Measurements from ENCODE around the gene G6PC3. TPM values are rescaled to one million over a fixed set of nuclear protein-coding genes. Genes with fewer than 3 reads are reported as not detected.

Gene G6PC3
- total RNA-seq, 1 donor from 2014 or later: 63.2 TPM

- H3K9me3 Mint-ChIP-seq: no peaks in the 10 kb centered on the region
- no peak for TF ChIP-seq CTCF (IDR thresholded peaks at IDR 0.05; ENCODE audit: unreplicated experiment)
- H3K36me3 Mint-ChIP-seq: peaks cover 20% of the 10 kb centered on the region
- peak overlapping the region; percentile 65 for H3K27ac Mint-ChIP-seq
- peaks cover 28% of the 10 kb centered on the region for H3K4me1 Mint-ChIP-seq
- H3K27me3 Mint-ChIP-seq (ENCODE audit: low read depth): no peaks in the 10 kb centered on the region
- H3K4me3 Mint-ChIP-seq: peak overlapping the region; percentile 28
- DNase-seq (ENCODE audit: low spot score in 2 of 2, unreplicated experiment in 2 of 2): no peak
These were observed 6.6 kb upstream of the G6PC3 start for GRCh38 chr17:44063704-44064639.

GRCh38 chr17:44065668-44066203 is 4.8 kb upstream of the G6PC3 start:
- peak overlapping the region; percentile 99 for H3K27ac Mint-ChIP-seq
- H3K9me3 Mint-ChIP-seq: no peaks in the 10 kb centered on the region
- peaks cover 37% of the 10 kb centered on the region for H3K4me1 Mint-ChIP-seq
- peak overlapping the region; percentile 90 for H3K4me3 Mint-ChIP-seq
- no peak for TF ChIP-seq CTCF (IDR thresholded peaks at IDR 0.05; ENCODE audit: unreplicated experiment)
- H3K36me3 Mint-ChIP-seq: peaks cover 8% of the 10 kb centered on the region
- H3K27me3 Mint-ChIP-seq (ENCODE audit: low read depth): no peaks in the 10 kb centered on the region
- DNase-seq (ENCODE audit: low spot score in 2 of 2, unreplicated experiment in 2 of 2): no peak

DNA sequence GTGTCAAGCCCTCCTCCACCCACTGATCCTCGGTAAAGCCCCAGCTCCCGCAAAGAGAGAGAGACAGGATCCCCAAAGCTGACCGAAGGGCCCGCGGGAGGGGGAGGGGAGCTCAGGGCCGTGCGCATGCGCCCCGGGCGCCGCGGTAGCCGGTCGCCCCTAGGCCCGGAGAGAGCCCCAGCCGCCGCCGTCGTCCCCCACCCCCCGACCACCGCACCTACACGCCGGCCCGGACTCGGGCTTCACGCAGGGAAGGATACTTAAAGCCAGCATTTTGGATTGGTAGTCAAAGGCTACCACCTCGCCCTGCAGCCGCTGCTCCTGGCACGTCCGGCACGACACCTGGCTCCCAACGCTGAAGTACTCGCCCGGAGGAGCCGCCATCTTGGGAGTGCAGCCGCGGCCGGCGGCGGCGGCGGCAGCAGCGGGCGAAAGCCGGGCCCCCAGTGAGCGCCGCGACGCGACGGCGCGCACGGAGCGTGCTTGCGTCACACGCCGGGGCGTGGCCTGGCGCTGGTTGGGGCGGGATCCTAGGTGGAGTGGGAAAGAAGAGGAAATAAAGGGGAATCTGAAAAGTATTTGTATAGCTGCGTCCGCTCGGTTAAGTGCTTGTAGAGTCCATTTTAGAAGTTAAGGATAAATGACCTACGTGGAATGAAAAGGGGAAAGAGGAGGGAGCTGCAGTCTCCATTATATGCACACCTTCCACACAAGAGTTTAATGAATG is 4.2 kb upstream of the G6PC3 start, which contains the start of gene LSM12:
LSM12 (minus strand) TSS at position 468 of the 727 bp plus-strand sequence; CDS start at position 384, 84 bp downstream.
- Mint-ChIP-seq H3K4me3 (peak within 1 kb of the TSS; percentile 90), H3K4me1 (peaks cover 41% of the 10 kb centered on the region), H3K27me3 (ENCODE audit: low read depth) (no peaks in the 10 kb centered on the region), H3K36me3 (peaks cover 5% of the 10 kb centered on the region), H3K27ac (peak within 1 kb of the TSS; percentile 99), H3K9me3 (no peaks in the 10 kb centered on the region)
- DNase-seq (ENCODE audit: low spot score in 2 of 2, unreplicated experiment in 2 of 2): peak; percentile 87 to 95
- no peak for TF ChIP-seq CTCF (IDR thresholded peaks at IDR 0.05; ENCODE audit: unreplicated experiment)

- no peak overlapping the region for H3K4me3 Mint-ChIP-seq
- peak overlapping the region; percentile 99 for H3K27ac Mint-ChIP-seq
- no peaks in the 10 kb centered on the region for H3K36me3 Mint-ChIP-seq
- TF ChIP-seq CTCF (IDR thresholded peaks at IDR 0.05; ENCODE audit: unreplicated experiment): no peak
- no peaks in the 10 kb centered on the region for H3K27me3 Mint-ChIP-seq (ENCODE audit: low read depth)
- DNase-seq (ENCODE audit: low spot score in 2 of 2, unreplicated experiment in 2 of 2): no peak
- peaks cover 49% of the 10 kb centered on the region for H3K4me1 Mint-ChIP-seq
- H3K9me3 Mint-ChIP-seq: no peaks in the 10 kb centered on the region
These were observed 3.0 kb upstream of the G6PC3 start for GRCh38 chr17:44067545-44067940.

GRCh38 chr17:44069974-44070454 is 521 bp upstream of the G6PC3 start:
- H3K36me3 Mint-ChIP-seq: no peaks in the 10 kb centered on the region
- H3K9me3 Mint-ChIP-seq: no peaks in the 10 kb centered on the region
- DNase-seq (ENCODE audit: low spot score in 2 of 2, unreplicated experiment in 2 of 2): peak in 1 of 2 experiments; percentile 46
- peak overlapping the region; percentile 96 for H3K27ac Mint-ChIP-seq
- H3K27me3 Mint-ChIP-seq (ENCODE audit: low read depth): no peaks in the 10 kb centered on the region
- peaks cover 41% of the 10 kb centered on the region for H3K4me1 Mint-ChIP-seq
- TF ChIP-seq CTCF (IDR thresholded peaks at IDR 0.05; ENCODE audit: unreplicated experiment): no peak
- peak overlapping the region; percentile 91 for H3K4me3 Mint-ChIP-seq

All from mesothelial cell of epicardium (in vitro differentiated cells).